Raji (cell line): ENCODE measurements around the gene TTC16.

ENCODE experiments used
- POLR2A ChIP-seq: IDR thresholded peaks from 2 replicates; pipeline ENCODE4 v1.6.1; 2011; ENCODE audit warnings: low read depth, low read length, control low read depth; ENCODE audit not compliant: insufficient read depth

The TTC16 gene

DNA sequence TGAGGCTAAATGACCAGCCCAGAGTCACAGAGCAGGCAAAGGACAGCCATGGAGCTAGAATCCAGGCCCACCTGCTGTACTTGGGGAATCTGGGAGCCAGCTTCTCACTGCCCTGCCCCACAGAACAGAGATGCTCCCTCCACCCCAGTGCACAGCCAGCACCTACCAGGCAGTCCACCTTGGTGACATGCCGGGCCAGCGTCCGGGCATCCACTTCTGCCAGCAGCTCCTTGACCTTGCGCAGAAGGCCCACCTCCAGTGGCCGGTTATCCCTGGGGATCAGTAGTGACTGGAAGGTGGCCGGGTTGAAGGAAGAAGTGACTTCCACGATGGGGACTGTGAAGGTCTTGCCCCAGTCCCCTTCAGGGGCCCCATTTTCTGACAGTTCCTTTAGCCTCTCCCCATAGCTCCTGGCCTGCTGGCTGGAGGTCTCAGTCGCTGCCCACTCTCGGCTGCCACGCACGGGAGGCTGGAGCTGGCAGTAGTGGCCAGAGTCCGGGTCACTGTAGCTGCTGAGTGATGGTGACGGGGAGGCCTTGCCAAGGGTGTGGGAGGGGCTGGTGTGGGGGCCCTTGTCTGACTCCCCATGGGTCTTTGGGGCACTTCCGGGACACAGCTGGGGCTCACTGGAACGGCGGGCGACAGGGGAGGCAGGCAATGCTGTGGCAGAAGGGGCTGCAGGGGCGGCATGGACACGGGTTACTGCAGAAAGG lies 28.7 kb downstream of the TTC16 start:
- TF ChIP-seq POLR2A: no peak

- no peak for TF ChIP-seq POLR2A
Measured at GRCh38 chr9:127746959-127747569, 31.2 kb downstream of the TTC16 start.

DNA sequence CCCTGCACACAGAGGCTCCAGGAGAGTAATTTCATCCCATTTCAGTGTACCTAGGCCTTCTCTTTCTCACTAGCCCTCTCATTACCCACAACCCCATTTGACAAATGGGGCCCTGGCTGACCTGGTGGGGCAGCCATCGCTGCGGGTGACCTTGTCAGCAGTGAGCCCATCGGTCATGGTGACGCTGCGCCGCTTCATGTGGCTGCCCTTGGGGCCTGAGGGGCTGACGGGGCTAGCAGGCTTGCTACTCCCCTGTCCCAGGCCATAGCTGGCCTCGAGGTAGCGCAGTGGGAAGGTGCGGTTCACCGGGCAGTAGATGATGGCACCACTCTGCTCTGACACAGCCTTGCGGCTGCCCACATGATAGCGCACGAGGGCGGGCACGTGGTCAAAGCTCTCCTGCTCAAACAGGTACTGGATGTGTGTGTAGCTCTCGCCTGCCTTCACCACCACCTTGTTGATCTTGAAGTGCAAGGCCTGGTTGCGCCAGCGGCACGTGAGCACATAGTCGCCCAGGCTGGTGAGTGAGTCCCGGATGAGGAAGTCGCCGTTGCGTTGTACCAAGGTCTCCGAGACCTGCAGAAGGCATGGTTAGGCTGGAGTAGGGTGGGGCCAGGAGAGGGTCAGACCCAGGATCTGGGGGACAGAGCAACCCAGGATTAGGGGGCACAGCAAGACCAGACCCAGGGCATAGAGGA lies 33.4 kb downstream of the TTC16 start:
- TF ChIP-seq POLR2A: no peak

DNA sequence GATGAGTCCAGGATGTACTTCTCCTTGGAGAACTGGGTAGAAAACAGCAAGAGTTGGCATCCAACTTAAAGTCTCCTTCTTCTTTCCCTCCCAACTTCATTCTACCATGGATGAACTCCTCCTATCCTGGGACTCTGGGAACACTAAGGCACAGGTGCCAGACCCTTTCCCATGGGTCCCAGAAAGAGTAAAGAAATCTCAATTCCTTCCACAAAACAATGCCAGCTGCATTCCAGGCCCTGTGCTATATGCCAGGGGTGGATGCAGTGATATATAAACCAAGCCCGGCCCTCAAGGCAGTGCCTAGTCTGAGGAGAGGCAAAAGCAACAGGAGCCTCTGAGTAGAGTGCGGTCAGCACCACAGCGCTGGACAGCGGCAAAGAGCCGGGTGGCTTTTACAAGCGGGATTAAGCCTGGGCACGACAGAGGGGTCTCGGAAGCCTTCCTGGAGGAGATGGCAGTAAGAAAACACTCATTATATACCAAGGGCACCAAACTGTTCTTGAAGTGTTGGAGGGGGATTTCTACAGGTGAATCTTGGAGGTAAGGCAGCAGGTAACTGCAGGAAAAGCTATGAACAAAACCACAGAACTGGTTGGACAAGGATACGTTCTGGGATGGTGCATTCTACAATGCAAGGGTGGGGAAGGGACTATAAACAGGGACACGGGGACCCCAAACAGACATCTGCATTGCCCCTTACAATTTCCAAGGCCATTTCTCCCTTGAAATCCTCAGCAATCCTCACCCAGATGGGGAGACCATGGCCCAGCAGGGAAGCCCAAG lies 35.6 kb downstream of the TTC16 start:
- TF ChIP-seq POLR2A: no peak

- TF ChIP-seq POLR2A: no peak
Measured at GRCh38 chr9:127753148-127753547, 37.3 kb downstream of the TTC16 start.

GRCh38 chr9:127753622-127754021 lies 37.7 kb downstream of the TTC16 start:
- no peak for TF ChIP-seq POLR2A

DNA sequence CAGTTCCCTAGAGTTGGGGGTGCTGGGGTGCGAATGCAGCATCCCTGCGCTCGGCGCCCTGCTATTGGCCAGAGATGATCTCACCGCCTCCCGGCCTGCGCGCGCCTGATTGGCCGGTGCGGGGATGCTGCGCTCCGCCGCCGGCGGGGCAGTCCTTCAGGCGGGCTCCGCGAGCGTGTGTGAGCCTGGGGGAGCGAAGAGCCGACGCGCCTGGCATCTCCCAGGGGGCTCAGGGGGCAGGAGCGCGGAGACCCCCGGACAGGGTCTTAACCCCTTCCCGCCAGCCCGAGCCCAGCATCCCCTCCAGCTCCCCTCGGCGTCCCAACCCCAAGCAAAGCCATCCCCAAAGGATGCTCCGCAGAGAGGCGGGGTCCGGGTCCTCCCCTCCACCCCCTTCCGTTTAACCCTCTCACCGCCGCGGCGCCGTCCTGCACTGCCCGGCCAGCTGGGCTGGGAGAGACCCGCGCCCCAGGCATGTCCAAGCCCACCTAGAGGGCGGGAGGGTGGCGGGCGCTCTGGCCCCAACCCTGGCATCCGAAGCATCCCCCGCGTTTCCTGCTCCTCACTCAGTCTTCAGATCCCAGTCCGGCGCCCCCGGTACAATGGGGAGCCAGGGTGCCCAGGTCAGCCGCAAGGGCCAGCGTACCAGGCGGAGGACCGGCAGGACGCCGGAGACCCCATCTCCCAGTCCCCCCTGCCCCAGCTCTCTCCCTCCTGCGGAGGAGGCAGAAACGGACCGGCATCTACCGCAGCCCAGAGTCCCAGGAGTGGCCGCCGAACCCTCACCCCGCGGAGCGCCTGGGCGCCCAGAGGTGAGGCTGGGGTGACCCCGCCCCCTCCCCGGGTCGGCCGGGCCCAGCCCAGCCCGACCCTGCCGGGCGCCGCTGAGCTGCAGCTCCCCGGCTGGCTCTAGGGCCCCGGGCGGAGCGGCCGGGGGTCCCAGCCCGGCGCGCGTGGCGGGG lies 38.5 kb downstream of the TTC16 start:
- no peak for TF ChIP-seq POLR2A

- TF ChIP-seq POLR2A: no peak
Measured at GRCh38 chr9:127755061-127756060, 39.5 kb downstream of the TTC16 start.

GRCh38 chr9:127756233-127756632 lies 40.4 kb downstream of the TTC16 start:
- TF ChIP-seq POLR2A: no peak

GRCh38 chr9:127758843-127759242 lies 43.0 kb downstream of the TTC16 start:
- no peak for TF ChIP-seq POLR2A

GRCh38 chr9:127761061-127761460 lies 45.2 kb downstream of the TTC16 start:
- no peak for TF ChIP-seq POLR2A

DNA sequence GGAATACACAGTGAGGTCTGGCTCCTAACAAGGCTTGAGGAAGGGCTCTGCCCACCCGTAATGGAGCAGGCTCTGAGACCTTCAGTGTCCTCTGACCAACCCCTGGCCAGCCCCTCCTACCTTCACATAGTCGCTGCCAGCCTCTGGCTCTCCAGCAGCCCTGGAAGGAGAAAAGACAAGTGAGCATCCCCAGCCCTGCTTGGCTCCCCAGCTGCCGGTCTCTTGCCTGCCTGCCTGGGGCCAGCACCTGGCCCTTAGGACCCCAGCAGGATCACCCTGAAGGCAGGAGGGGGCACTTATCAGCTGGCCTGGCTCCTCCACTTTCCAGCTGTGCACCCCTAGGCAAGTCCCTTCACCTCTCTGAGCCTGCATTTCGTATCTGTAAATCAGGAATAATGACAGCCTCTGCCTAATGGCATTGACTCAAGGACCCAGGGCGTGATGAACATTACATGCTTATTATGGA lies 45.6 kb downstream of the TTC16 start:
- TF ChIP-seq POLR2A: no peak

DNA sequence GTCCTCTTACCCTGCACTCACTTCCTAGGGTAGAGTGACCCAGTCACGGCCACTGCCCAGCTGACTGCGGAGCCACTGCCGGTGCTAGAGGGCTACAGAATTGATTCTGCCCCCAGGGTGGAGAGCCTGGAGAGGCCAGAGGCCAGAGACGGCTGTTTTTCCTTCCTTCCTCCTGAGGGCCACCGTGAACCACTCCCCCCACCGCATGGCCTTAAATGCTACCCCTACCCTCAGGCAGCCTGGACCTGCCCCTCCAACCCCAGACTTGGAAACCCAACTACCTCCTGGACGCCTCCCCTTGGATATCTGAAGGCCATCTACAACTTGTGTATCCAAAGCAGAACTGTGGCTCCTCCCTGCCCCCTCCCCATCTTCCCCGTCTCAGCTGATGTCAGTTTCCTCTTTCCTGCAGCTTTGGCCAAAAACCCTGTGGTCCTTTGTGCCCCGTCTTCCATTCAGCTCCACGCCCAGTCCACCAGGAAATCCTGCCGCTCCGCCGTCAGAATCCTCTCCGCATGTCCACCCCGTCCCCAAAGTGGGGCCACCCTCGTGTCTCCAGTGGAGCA lies 46.3 kb downstream of the TTC16 start:
- TF ChIP-seq POLR2A: no peak

GRCh38 chr9:127763918-127764384 lies 48.1 kb downstream of the TTC16 start:
- TF ChIP-seq POLR2A: no peak
